Activated CD8-positive, alpha-beta memory T cell treated with anti-CD3 and anti-CD28 coated beads, Interleukin-2, amount 50 U/mL, for 24 hours (primary cell): Measurements from ENCODE around the gene PPA1.
A peak's percentile ranks its signal among the peaks of the same experiment; 100 is the strongest.
"Not testable (repeated sequence)": the region's sequence is repeated elsewhere in the genome, so short reads cannot be mapped to it uniquely, and the experiment has no call there.

Source experiments
- DNase-seq: peaks from one replicate; pipeline ENCODE4 v3.0.0-alpha.2; 2020; ENCODE audit errors: extremely low read depth

Gene PPA1

GRCh38 chr10:70233109-70233938 is at the start of gene PPA1:
TSS of gene PPA1 (minus strand) at chr10:70233429. CDS start at chr10:70233327, 102 bp downstream.
- peak; percentile 95 for DNase-seq

- DNase-seq, result no peak
Measured at GRCh38 chr10:70281609-70282008, 48.4 kb upstream of the PPA1 start.

GRCh38 chr10:70280099-70280498 is 46.9 kb upstream of the PPA1 start:
- no peak for DNase-seq

GRCh38 chr10:70277396-70278030 is 44.3 kb upstream of the PPA1 start:
- no peak for DNase-seq

- DNase-seq, result no peak
Measured at GRCh38 chr10:70274643-70275042, 41.4 kb upstream of the PPA1 start.

- no peak for DNase-seq
Measured at GRCh38 chr10:70272925-70273316, 39.7 kb upstream of the PPA1 start.

- DNase-seq, result no peak
Measured at GRCh38 chr10:70271996-70272924, 39.0 kb upstream of the PPA1 start.

GRCh38 chr10:70270952-70271351 is 37.7 kb upstream of the PPA1 start:
- DNase-seq, result no peak

- DNase-seq, result no peak
Measured at GRCh38 chr10:70269741-70270140, 36.5 kb upstream of the PPA1 start.

- no peak for DNase-seq
Measured at GRCh38 chr10:70268376-70268775, 35.1 kb upstream of the PPA1 start.

- no peak for DNase-seq
Measured at GRCh38 chr10:70267161-70267933, 34.1 kb upstream of the PPA1 start.

GRCh38 chr10:70266701-70267100 is 33.5 kb upstream of the PPA1 start:
- DNase-seq, result no peak

GRCh38 chr10:70266056-70266455 is 32.8 kb upstream of the PPA1 start:
- DNase-seq, result no peak

- DNase-seq, result no peak
Measured at GRCh38 chr10:70265032-70265689, 31.9 kb upstream of the PPA1 start.

GRCh38 chr10:70260734-70261133 is 27.5 kb upstream of the PPA1 start:
- no peak for DNase-seq

GRCh38 chr10:70260259-70260658 is 27.0 kb upstream of the PPA1 start:
- no peak for DNase-seq

- DNase-seq, result no peak
Measured at GRCh38 chr10:70258216-70258615, 25.0 kb upstream of the PPA1 start.

GRCh38 chr10:70257816-70258215 is 24.6 kb upstream of the PPA1 start:
- DNase-seq, result not testable (repeated sequence)

GRCh38 chr10:70256463-70256862 is 23.2 kb upstream of the PPA1 start:
- DNase-seq, result no peak

GRCh38 chr10:70255329-70256299 is 22.4 kb upstream of the PPA1 start:
- DNase-seq, result no peak
